ENCODE measurements around the gene ZFYVE1. TPM values are rescaled to one million over a fixed set of nuclear protein-coding genes. Genes with fewer than 3 reads are reported as not detected.

ZFYVE1 gene
- polyA plus RNA-seq, 1 of the 3 experiments (the other 2 are of a cell fraction): 18.6 TPM

DNA sequence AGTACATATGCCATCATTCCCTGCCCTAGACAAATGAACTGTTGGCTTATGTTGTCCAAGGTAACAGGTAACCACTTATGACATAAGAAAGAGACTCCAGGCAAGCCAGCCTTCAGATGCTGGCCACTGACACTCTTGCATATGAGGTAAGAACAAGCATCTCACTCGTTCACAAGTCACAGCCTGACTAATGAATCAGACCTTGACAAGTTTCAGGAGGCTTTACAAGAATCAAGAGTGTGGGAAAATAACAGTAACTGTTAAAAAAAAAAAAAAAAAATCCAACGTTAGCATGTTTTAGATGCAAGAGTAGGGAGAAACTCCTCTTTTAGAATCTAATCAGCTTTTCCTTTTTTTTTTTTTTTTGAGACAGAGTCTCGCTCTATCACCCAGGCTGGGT lies 40.7 kb downstream of the ZFYVE1 start:
- Histone ChIP-seq H3K36me3 (replicated peaks in 1 of 2; ENCODE audit: control insufficient read depth in 1 of 2, insufficient read depth in 2 of 2, low read length in 1 of 2) (peaks cover 12 to 19% of the 10 kb centered on the region in 2 experiments), H3K9ac (no peak overlapping the region), H3K27ac (ENCODE audit: low read depth in 2 of 2, low read length in 1 of 2) (no peak overlapping the region), H3F3A (replicated peaks; ENCODE audit: insufficient read depth) (no peaks in the 10 kb centered on the region), H3K9me3 (no peaks in the 10 kb centered on the region), H3K4me1 (ENCODE audit: control insufficient read depth in 1 of 2, insufficient read depth in 2 of 2, low read depth in 1 of 2, low read length in 1 of 2) (no peaks in the 10 kb centered on the region), H3K4me3 (ENCODE audit: low read depth in 2 of 2, low read length in 1 of 2) (no peak overlapping the region), H3K4me2 (no peak overlapping the region), H3K9me2 (no peaks in the 10 kb centered on the region), H2AFZ (ENCODE audit: low read depth) (no peak overlapping the region), H3K79me2 (ENCODE audit: insufficient read depth) (no peaks in the 10 kb centered on the region; the same call in 1 of the 2 replicates), H3K27me3 (ENCODE audit: insufficient read depth) (no peaks in the 10 kb centered on the region), H4K20me1 (ENCODE audit: insufficient read depth) (no peaks in the 10 kb centered on the region)
- 79% methylated on average over 3 of the region's 3 CpGs for WGBS (ENCODE audit: low lambda C conversion rate)
- POLR2A ChIA-PET: no interaction called here
- TF ChIP-seq TEAD4 (IDR thresholded peaks at IDR 0.05; ENCODE audit: borderline replicate concordance, insufficient read depth) (no peak), ELF1 (IDR thresholded peaks at IDR 0.05) (no peak), RAD21 (IDR thresholded peaks at IDR 0.05; ENCODE audit: low read length) (no peak), RFX5 (IDR thresholded peaks at IDR 0.05; ENCODE audit: low read length) (no peak), EZH2phosphoT487 (IDR thresholded peaks at IDR 0.05; ENCODE audit: borderline replicate concordance, low read depth) (no peak), FOSL2 (IDR thresholded peaks at IDR 0.05; ENCODE audit: borderline replicate concordance, low read depth) (no peak), FOXM1 (IDR thresholded peaks at IDR 0.05; ENCODE audit: low read depth) (no peak), MEF2A (IDR thresholded peaks at IDR 0.05; ENCODE audit: borderline replicate concordance, low read depth) (no peak), TCF12 (IDR thresholded peaks at IDR 0.05) (no peak), POLR2AphosphoS5 (IDR thresholded peaks at IDR 0.05; ENCODE audit: low read depth, low read length) (no peak), YY1 (IDR thresholded peaks at IDR 0.05; ENCODE audit: low read depth) (no peak), EP300 (IDR thresholded peaks at IDR 0.05; ENCODE audit: borderline replicate concordance in 1 of 2, low read depth in 1 of 2, low read length in 1 of 2) (no peak), PBX3 (IDR thresholded peaks at IDR 0.05) (no peak), CTCF (IDR thresholded peaks at IDR 0.05) (no peak), SMC3 (IDR thresholded peaks at IDR 0.05; ENCODE audit: low read depth, low read length) (no peak), USF2 (IDR thresholded peaks at IDR 0.05; ENCODE audit: borderline replicate concordance, low read depth, low read length) (no peak), NFIC (IDR thresholded peaks at IDR 0.05; ENCODE audit: borderline replicate concordance) (no peak)
- TF ChIP-seq, protein P1, sequence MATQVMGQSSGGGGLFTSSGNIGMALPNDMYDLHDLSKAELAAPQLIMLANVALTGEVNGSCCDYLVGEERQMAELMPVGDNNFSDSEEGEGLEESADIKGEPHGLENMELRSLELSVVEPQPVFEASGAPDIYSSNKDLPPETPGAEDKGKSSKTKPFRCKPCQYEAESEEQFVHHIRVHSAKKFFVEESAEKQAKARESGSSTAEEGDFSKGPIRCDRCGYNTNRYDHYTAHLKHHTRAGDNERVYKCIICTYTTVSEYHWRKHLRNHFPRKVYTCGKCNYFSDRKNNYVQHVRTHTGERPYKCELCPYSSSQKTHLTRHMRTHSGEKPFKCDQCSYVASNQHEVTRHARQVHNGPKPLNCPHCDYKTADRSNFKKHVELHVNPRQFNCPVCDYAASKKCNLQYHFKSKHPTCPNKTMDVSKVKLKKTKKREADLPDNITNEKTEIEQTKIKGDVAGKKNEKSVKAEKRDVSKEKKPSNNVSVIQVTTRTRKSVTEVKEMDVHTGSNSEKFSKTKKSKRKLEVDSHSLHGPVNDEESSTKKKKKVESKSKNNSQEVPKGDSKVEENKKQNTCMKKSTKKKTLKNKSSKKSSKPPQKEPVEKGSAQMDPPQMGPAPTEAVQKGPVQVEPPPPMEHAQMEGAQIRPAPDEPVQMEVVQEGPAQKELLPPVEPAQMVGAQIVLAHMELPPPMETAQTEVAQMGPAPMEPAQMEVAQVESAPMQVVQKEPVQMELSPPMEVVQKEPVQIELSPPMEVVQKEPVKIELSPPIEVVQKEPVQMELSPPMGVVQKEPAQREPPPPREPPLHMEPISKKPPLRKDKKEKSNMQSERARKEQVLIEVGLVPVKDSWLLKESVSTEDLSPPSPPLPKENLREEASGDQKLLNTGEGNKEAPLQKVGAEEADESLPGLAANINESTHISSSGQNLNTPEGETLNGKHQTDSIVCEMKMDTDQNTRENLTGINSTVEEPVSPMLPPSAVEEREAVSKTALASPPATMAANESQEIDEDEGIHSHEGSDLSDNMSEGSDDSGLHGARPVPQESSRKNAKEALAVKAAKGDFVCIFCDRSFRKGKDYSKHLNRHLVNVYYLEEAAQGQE (IDR thresholded peaks at IDR 0.05; ENCODE audit: low read depth, low read length): no peak
- CTCF ChIA-PET: no interaction called here
- DNase-seq: no peak

All from SK-N-SH (cell line).